Keratinocyte (primary cell): ENCODE measurements around the gene MAP4K3. TPM values are rescaled to one million over a fixed set of nuclear protein-coding genes. Genes with fewer than 3 reads are reported as not detected.

Experiments
- DNase-seq: peaks from one replicate; pipeline ENCODE4 v3.0.0-alpha.2; 2011; ENCODE audit warnings: low read depth, missing footprints, low spot score
- FAIRE-seq: peaks from 2 replicates; lab custom pipeline; 2011; peaks lifted over from hg19 to GRCh38; lab: Jason Lieb, UNC
- H2AFZ ChIP-seq: 2 replicates; pipeline ENCODE4 v1.6.0; 2012; ENCODE audit warnings: low read length, control low read depth, inconsistent platforms; ENCODE audit not compliant: control insufficient read depth
- H3K27ac ChIP-seq: 2 replicates; pipeline ENCODE4 v1.5.1; 2011; ENCODE audit warnings: low read length; ENCODE audit not compliant: control insufficient read depth, insufficient read depth
- H3K27me3 ChIP-seq: 3 replicates; pipeline ENCODE4 v1.6.0; 2011; ENCODE audit warnings: low read length; ENCODE audit not compliant: control insufficient read depth, insufficient read depth; ENCODE audit errors: extremely low read depth
- H3K36me3 ChIP-seq, 2 experiments: 2 replicates in 1 of 2; 3 replicates in 1 of 2; pipeline ENCODE4 v1.5.1; 2011; ENCODE audit warnings: low read length in 2 of 2, mild to moderate bottlenecking in 1 of 2; ENCODE audit not compliant: control insufficient read depth in 2 of 2, insufficient read depth in 2 of 2; ENCODE audit errors: extremely low read depth in 1 of 2
- H3K4me1 ChIP-seq: 3 replicates; pipeline ENCODE4 v1.5.1; 2011; ENCODE audit warnings: low read length; ENCODE audit not compliant: control insufficient read depth, insufficient read depth; ENCODE audit errors: extremely low read depth
- H3K4me2 ChIP-seq: 3 replicates; pipeline ENCODE4 v1.6.0; 2011; ENCODE audit warnings: low read depth, low read length; ENCODE audit not compliant: control insufficient read depth, insufficient read depth; ENCODE audit errors: extremely low read depth
- H3K4me3 ChIP-seq, 3 experiments: fragments of 200-600 bp in 1 of 3; sonication (generic) in 1 of 3; 2 replicates in 2 of 3; 3 replicates in 1 of 3; pipeline ENCODE4 v1.5.1; 2011 to 2016; ENCODE audit warnings: low read length in 3 of 3, mild to moderate bottlenecking in 3 of 3, control low read depth in 2 of 3, inconsistent platforms in 1 of 3, low read depth in 1 of 3, mixed read lengths in 1 of 3, mixed run types in 1 of 3, moderate library complexity in 1 of 3; ENCODE audit not compliant: control insufficient read depth in 2 of 3, insufficient read depth in 2 of 3; ENCODE audit errors: extremely low read depth in 1 of 3
- H3K79me2 ChIP-seq: 2 replicates; pipeline ENCODE4 v1.6.0; 2012; ENCODE audit warnings: low read length; ENCODE audit not compliant: control insufficient read depth, insufficient read depth
- H3K9ac ChIP-seq: 3 replicates; pipeline ENCODE4 v1.6.0; 2011; ENCODE audit warnings: low read length; ENCODE audit not compliant: control insufficient read depth, insufficient read depth; ENCODE audit errors: extremely low read depth
- H3K9me1 ChIP-seq: 3 replicates; pipeline ENCODE4 v1.6.0; 2011; ENCODE audit warnings: low read length; ENCODE audit not compliant: control insufficient read depth, insufficient read depth; ENCODE audit errors: extremely low read depth
- H3K9me3 ChIP-seq: 2 replicates; pipeline ENCODE4 v1.5.1; 2012; ENCODE audit warnings: low read depth, low read length; ENCODE audit not compliant: control insufficient read depth
- H4K20me1 ChIP-seq: 3 replicates; pipeline ENCODE4 v1.6.0; 2011; ENCODE audit warnings: low read length; ENCODE audit not compliant: control insufficient read depth, insufficient read depth; ENCODE audit errors: extremely low read depth
- CTCF ChIP-seq, 3 experiments: IDR thresholded peaks in 1 of 3; conservative IDR thresholded peaks in 1 of 3; optimal IDR thresholded peaks in 1 of 3; 2 replicates in 2 of 3; 3 replicates in 1 of 3; pipeline versions ENCODE3 to v1.5.1; 2011; ENCODE audit warnings: low read length in 3 of 3, mild to moderate bottlenecking in 3 of 3, moderate library complexity in 2 of 3, control low read depth in 1 of 3, inconsistent platforms in 1 of 3; ENCODE audit not compliant: insufficient read depth in 2 of 3; ENCODE audit errors: extremely low read depth in 1 of 3
- EZH2 ChIP-seq: IDR thresholded peaks from one replicate; pipeline ENCODE4 v1.6.1; 2012; ENCODE audit warnings: inconsistent platforms, mild to moderate bottlenecking, low read length, moderate library complexity
- dilution Hi-C: fragments of 300-500 bp; cut with MboI; formaldehyde crosslinking; loops from one replicate; pipeline ENCODE4 v1.7.0; 2020; ENCODE audit warnings: low sequenced_read_pairs; ENCODE audit not compliant: extremely low pct_ligation_motif_present
- polyA plus RNA-seq, 5 experiments: library from polyadenylated mRNA; depleted of rRNA in 3 of 5; stranded (reverse) in 3 of 5; stranded (forward) in 1 of 5; unstranded in 1 of 5; fragments of >200 nt; gene quantifications; 1 replicate in 1 of 5; 2 replicates in 3 of 5; 3 replicates in 1 of 5; pipeline versions ENCODE4 v1.2.1 to v1.2.3, GENCODE V29; 2011 to 2012; ENCODE audit warnings: missing spikeins in 2 of 5, low read depth in 1 of 5, low replicate concordance in 1 of 5

Gene MAP4K3
- polyA plus RNA-seq, 1 donor (not counting 4 experiments of a cell fraction or from before 2014, with no cell fraction given): 19.4 TPM

- Histone ChIP-seq H3K9ac (no peak overlapping the region), H3K27me3 (no peaks in the 10 kb centered on the region), H3K27ac (no peak overlapping the region), H3K9me3 (no peaks in the 10 kb centered on the region), H3K4me1 (peaks cover 5% of the 10 kb centered on the region), H3K4me2 (no peak overlapping the region), H3K4me3 (no peak overlapping the region), H3K36me3 (no peaks in the 10 kb centered on the region), H4K20me1 (no peaks in the 10 kb centered on the region), H2AFZ (no peak overlapping the region), H3K9me1 (no peaks in the 10 kb centered on the region), H3K79me2 (no peaks in the 10 kb centered on the region)
- dilution Hi-C loops: no loop called here
- TF ChIP-seq EZH2: no peak
- TF ChIP-seq CTCF (optimal IDR thresholded peaks at IDR 0.05 in 1 of 3, IDR thresholded peaks at IDR 0.05 in 1 of 3, conservative IDR thresholded peaks at IDR 0.05 in 1 of 3; ENCODE audit: extremely low read depth in 1 of 3, insufficient read depth in 2 of 3, low read length in 3 of 3): no peak
- DNase-seq (no peak), FAIRE-seq (no peak)
Observed at GRCh38 chr2:39484620-39485495, 47.8 kb upstream of the MAP4K3 start.

GRCh38 chr2:39484206-39484605 is 47.1 kb upstream of the MAP4K3 start:
- H3K27ac ChIP-seq: no peak overlapping the region
- no peak overlapping the region for H3K9ac ChIP-seq
- H3K79me2 ChIP-seq: no peaks in the 10 kb centered on the region
- H2AFZ ChIP-seq: no peak overlapping the region
- H3K9me1 ChIP-seq: no peaks in the 10 kb centered on the region
- DNase-seq: no peak
- no peaks in the 10 kb centered on the region for H3K9me3 ChIP-seq
- no peak for TF ChIP-seq CTCF (optimal IDR thresholded peaks at IDR 0.05 in 1 of 3, IDR thresholded peaks at IDR 0.05 in 1 of 3, conservative IDR thresholded peaks at IDR 0.05 in 1 of 3; ENCODE audit: extremely low read depth in 1 of 3, insufficient read depth in 2 of 3, low read length in 3 of 3)
- H3K4me2 ChIP-seq: no peak overlapping the region
- dilution Hi-C loops: no loop called here
- no peak overlapping the region for H3K4me3 ChIP-seq
- no peaks in the 10 kb centered on the region for H3K27me3 ChIP-seq
- H3K4me1 ChIP-seq: peaks cover 5% of the 10 kb centered on the region
- no peaks in the 10 kb centered on the region for H4K20me1 ChIP-seq
- H3K36me3 ChIP-seq: no peaks in the 10 kb centered on the region
- FAIRE-seq: no peak
